ENCODE results near the gene GRHL1.
A peak's percentile ranks its signal among the peaks of the same experiment; 100 is the strongest.

The GRHL1 gene

DNA sequence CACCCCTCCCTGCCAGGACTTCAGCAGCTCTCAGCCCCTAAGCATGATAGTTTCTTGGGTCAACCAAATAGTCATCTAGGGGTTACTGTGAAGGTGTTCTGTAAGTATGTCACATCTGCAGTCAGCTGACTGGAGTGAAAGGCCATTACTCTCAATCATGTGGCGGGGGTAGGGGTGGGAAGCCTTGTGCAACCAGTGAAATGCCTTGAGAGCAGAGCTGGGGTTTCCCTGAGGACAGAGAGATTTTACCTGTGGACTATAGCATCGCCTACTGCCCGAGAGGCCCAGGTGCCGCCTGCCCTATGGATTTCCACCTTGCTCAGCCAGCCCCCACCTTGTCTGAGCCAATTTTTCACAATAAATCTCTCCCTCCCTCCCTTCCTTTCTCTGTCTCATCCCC, 71.0 kb downstream of the GRHL1 start:
- TF ChIP-seq, protein P1, sequence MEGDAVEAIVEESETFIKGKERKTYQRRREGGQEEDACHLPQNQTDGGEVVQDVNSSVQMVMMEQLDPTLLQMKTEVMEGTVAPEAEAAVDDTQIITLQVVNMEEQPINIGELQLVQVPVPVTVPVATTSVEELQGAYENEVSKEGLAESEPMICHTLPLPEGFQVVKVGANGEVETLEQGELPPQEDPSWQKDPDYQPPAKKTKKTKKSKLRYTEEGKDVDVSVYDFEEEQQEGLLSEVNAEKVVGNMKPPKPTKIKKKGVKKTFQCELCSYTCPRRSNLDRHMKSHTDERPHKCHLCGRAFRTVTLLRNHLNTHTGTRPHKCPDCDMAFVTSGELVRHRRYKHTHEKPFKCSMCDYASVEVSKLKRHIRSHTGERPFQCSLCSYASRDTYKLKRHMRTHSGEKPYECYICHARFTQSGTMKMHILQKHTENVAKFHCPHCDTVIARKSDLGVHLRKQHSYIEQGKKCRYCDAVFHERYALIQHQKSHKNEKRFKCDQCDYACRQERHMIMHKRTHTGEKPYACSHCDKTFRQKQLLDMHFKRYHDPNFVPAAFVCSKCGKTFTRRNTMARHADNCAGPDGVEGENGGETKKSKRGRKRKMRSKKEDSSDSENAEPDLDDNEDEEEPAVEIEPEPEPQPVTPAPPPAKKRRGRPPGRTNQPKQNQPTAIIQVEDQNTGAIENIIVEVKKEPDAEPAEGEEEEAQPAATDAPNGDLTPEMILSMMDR (IDR thresholded peaks at IDR 0.05; ENCODE audit: insufficient read depth, missing control alignments): no peak
- FAIRE-seq (no peak), DNase-seq (ENCODE audit: insufficient read length, low spot score) (no peak)

DNA sequence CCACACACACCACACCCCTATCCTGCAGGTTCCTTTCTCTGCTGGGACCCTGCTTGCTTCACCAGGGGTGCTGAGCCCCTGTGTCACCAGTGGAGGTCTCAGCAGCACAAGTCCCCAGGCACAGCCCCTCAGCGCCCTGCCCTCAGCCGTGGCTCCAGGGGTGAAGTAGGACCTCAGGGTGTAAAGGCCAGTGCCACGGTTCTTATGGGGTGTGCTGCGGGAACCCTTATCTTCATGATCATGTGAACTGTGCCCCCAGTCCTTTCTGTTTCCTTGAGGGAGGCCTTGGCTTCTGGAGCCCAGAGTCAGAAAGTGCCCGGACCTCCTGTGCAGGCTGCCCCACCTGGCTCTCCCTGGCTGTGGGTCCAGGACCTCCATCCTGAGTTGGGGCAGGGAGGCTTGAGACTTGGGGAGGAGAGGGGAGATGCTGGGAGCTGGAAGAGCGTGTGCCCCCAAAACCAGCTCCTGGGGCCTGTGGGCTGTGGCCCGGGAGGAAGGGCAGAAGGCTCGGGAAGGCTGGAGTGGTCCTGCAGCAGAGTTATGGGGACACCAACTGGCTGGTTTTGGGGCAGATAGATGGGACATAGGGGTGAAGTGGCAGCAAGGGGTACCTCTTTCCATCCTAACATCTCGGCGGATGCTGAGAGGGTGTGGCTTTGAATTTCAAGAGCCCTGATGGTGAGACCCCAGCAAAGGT, 71.6 kb downstream of the GRHL1 start:
- FAIRE-seq (no peak), DNase-seq (ENCODE audit: insufficient read length, low spot score) (no peak)
- TF ChIP-seq, protein P1 (IDR thresholded peaks at IDR 0.05; ENCODE audit: insufficient read depth, missing control alignments): peak; percentile 32

DNA sequence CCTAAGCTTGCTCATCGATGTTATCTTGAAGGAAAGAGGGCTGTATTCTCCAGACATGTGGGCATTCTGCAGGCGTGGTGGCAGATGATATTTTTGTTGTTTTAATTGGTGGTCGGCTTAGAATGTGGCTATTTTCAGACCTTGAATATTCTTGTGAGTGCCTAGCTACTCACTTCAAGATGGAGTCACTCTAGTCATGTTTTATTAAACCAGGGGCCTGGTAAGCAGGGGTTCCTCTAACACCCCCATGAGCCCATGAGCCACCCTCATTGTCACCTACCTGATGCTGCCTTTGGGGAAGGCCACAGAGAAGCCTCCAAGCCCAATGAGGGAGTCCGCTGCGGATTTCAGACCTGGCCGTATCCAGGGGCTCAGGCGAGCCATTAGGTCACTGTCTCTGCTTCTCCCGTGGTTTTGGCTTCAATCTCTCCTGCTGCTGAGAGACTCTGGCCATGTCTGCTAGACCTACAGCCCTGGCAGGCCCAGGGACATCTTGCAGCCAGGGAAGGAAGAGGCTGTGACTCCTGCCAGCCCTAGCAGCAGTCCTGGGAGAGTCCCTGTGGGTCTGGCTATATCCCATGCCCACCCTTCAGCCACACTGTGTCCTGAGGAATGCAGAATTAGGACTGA, 75.6 kb downstream of the GRHL1 start:
- TF ChIP-seq, protein P1 (IDR thresholded peaks at IDR 0.05; ENCODE audit: insufficient read depth, missing control alignments): no peak
- DNase-seq (ENCODE audit: insufficient read length, low spot score): no peak
- FAIRE-seq: no peak

DNA sequence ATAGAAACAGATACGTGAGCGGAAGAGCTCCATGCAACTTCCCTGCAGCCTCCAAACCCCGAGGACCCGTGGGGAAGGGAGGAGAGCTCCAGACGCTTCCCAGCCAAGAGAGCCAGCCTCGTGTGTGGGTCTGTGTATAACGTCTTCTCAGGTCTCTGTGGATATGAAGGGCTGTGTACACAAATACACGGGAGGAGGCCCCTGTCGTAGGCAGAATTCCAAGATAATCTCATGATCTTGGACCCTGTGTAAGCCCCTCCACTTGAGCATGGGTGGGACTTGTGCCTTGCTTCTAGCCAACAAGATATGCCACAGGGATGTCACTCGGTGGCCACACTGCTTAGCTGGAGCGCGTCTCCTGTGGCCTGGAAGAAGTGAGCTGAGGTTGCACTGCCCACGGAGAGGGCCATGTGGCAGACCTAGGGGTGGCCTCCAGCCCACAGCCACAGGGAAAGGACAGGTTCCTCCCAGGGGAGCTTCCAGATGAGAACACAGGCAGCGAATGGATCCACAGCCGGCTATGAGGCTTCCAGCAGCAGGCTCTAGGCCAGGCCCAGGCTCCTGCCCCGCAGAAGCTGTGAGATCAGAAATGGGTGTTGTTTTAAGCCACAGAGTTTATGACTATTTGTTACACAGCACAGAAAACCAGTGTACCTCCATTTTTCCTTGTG, 76.3 kb downstream of the GRHL1 start:
- DNase-seq (ENCODE audit: insufficient read length, low spot score): no peak
- TF ChIP-seq, protein P1 (IDR thresholded peaks at IDR 0.05; ENCODE audit: insufficient read depth, missing control alignments): no peak
- no peak for FAIRE-seq

DNA sequence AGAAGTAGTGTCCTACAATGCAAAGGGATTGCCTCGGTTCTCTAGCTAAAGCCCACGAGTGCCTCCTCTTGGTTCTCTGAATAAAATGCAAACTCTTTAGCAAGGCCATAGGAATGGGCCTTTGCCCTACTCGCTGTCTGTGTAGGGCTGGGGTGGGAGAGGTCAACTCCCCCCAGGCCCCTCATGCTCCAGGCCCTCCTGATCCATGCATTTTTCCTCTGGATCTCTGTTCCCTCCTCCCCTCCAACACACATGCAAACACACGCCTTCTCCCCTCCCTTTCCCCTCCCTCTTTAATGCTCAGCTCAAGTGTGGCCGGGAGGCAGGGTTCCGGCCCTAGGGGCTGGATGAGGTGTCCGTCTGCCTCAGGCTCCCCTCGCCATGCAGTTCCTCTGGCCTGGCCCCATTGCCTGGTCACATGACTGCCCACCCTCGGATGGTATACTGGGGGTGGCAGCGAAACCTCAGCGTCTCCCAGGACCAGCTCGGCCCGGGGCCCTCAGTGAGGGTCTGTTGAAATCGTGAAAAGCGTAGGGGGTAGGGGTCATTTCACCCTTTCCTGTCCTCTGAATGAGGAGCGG, 77.0 kb downstream of the GRHL1 start:
- FAIRE-seq (no peak), DNase-seq (ENCODE audit: insufficient read length, low spot score) (no peak)

DNA sequence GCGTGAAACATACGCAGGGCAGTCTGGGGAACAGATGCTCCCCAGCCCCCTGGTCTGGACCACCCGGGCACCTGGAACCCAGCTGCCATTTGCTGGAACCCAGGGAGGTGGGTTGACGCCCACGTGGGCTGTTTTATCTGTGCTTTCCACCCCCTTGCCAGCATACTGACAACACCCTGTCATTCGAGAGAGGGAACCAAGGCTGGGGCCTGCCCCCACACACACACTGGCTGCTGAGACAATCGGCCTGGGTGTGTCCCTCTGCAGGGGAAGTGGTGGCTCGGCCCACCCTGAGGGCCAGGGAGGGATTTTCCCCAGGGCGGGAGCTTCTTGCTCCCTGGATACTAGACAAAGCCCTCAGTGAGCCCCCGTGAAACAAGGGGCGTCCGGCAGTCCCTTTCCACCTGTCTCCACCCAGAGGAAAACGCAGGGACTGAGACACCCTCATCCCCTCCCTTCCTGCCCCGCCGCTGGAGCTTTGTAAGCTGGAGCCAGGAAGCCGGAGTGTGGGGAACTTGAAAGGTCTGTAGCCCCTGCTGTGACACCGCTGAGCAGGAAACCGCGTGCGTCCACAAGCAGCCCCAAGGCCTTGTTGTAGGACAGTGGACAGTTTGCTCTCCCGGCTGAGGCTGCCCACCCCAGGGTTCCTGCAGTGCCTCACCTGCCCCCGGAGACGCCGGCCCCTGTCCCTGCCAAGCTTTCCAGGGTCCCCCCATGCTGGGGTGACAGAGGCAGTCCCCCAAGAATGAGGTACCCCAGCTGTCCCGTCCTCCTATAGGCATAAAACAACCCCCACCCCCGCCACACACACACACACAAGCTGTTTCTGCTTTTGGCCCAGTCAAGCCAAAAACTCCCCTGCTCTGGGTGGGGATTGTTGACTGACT, 77.7 kb downstream of the GRHL1 start:
- FAIRE-seq (no peak), DNase-seq (ENCODE audit: insufficient read length, low spot score) (no peak)
- TF ChIP-seq, protein P1 (IDR thresholded peaks at IDR 0.05; ENCODE audit: insufficient read depth, missing control alignments): no peak

More for the DNA sequence above, 77.0 kb downstream of the GRHL1 start:
- TF ChIP-seq, protein P1 (IDR thresholded peaks at IDR 0.05; ENCODE audit: insufficient read depth, missing control alignments): no peak

Measured in D721Med (cell line).